Measurements from ENCODE around the gene TMEM219.
A peak's percentile ranks its signal among the peaks of the same experiment; 100 is the strongest.

The TMEM219 gene

GRCh38 chr16:29995911-29996765 lies 34.3 kb downstream of the TMEM219 start, which contains the start of gene INO80E:
TSS of gene INO80E (plus strand) at chr16:29996241. CDS start at chr16:29996311, 70 bp downstream.
- TF ChIP-seq, protein P1, sequence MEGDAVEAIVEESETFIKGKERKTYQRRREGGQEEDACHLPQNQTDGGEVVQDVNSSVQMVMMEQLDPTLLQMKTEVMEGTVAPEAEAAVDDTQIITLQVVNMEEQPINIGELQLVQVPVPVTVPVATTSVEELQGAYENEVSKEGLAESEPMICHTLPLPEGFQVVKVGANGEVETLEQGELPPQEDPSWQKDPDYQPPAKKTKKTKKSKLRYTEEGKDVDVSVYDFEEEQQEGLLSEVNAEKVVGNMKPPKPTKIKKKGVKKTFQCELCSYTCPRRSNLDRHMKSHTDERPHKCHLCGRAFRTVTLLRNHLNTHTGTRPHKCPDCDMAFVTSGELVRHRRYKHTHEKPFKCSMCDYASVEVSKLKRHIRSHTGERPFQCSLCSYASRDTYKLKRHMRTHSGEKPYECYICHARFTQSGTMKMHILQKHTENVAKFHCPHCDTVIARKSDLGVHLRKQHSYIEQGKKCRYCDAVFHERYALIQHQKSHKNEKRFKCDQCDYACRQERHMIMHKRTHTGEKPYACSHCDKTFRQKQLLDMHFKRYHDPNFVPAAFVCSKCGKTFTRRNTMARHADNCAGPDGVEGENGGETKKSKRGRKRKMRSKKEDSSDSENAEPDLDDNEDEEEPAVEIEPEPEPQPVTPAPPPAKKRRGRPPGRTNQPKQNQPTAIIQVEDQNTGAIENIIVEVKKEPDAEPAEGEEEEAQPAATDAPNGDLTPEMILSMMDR (IDR thresholded peaks at IDR 0.05; ENCODE audit: control insufficient read depth, insufficient read depth, low read depth, low read length, missing control alignments): no peak
- peak; percentile 62 for DNase-seq (ENCODE audit: low read depth)
- H3K4me3 ChIP-seq (ENCODE audit: control insufficient read depth, low read depth, low read length): peak within 1 kb of the TSS; percentile 98

DNA sequence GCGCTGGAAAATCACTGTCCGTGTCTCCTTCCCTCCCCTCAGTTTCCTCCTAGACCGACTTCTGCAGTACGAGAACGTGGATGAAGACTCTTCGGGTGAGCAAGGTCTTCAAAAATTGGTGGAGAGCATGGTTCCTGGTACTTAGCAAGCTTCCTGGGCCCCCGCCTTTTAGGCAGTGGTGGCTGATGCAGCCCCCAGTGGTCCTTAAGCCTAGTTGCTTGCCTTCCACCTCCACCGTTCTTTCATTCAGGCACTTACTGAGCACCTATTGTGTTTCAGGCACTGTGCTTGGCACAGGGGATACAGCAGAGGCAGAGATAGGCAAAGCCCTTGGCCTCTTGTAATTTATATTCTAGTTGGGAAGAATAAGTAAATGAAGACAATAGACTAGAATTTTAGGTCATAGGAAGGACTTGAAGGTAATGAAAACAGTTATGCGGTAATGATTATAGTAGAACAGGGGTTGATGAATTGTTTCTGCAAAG lies 34.9 kb downstream of the TMEM219 start:
- peak overlapping the region; percentile 98 for H3K4me3 ChIP-seq (ENCODE audit: control insufficient read depth, low read depth, low read length)
- DNase-seq (ENCODE audit: low read depth): no peak
- TF ChIP-seq, protein P1 (IDR thresholded peaks at IDR 0.05; ENCODE audit: control insufficient read depth, insufficient read depth, low read depth, low read length, missing control alignments): no peak

GRCh38 chr16:29999605-30000004 lies 37.7 kb downstream of the TMEM219 start:
- no peak for DNase-seq (ENCODE audit: low read depth)
- H3K4me3 ChIP-seq (ENCODE audit: control insufficient read depth, low read depth, low read length): no peak overlapping the region
- TF ChIP-seq, protein P1 (IDR thresholded peaks at IDR 0.05; ENCODE audit: control insufficient read depth, insufficient read depth, low read depth, low read length, missing control alignments): no peak

DNA sequence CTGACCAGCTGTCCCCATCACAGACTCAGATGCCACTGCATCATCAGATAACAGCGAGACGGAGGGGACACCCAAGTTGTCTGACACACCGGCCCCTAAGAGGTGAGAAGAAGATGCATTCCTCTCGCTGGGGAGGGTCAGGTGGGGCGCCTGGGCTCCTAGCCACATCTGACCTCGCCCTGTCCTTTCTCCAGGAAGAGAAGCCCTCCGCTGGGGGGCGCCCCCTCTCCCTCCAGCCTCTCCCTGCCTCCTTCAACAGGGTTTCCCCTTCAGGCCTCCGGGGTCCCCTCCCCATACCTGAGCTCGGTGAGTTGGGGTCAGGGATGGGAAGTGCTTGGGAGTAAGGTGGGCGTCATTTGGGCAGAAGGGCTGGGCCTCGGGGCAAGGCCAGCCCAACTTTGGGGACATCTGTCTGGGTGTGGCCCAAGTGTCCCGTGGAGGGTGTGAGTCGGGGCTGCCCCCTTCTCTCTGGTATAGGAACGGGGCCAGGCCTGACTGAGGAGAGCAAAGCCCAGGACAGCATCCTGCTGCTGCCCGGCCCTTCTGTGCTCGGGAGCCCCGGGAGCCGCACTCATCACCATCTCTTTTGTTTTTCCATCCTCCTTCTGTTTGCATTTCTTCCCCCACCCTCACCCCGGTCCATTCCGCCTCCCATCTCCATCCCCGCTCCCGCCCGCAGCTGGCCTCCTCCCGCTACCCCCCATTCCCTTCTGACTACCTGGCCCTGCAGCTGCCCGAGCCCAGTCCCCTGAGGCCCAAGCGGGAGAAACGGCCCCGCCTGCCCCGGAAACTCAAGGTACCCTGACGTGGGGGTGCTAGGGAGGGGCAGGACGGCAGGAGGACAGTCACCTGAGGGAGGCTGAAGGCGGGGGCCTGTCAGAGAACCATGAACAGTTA lies 39.1 kb downstream of the TMEM219 start:
- TF ChIP-seq, protein P1 (IDR thresholded peaks at IDR 0.05; ENCODE audit: control insufficient read depth, insufficient read depth, low read depth, low read length, missing control alignments): peak; percentile 12
- no peak for DNase-seq (ENCODE audit: low read depth)
- no peak overlapping the region for H3K4me3 ChIP-seq (ENCODE audit: control insufficient read depth, low read depth, low read length)

GRCh38 chr16:30002614-30003346 lies 40.9 kb downstream of the TMEM219 start:
- H3K4me3 ChIP-seq (ENCODE audit: control insufficient read depth, low read depth, low read length): no peak overlapping the region
- TF ChIP-seq, protein P1 (IDR thresholded peaks at IDR 0.05; ENCODE audit: control insufficient read depth, insufficient read depth, low read depth, low read length, missing control alignments): no peak
- no peak for DNase-seq (ENCODE audit: low read depth)
